ENCODE measurements around the gene KLHL22.
A peak's percentile ranks its signal among the peaks of the same experiment; 100 is the strongest.

The KLHL22 gene

GRCh38 chr22:20514658-20515406 lies 19.2 kb upstream of the KLHL22 start:
- ATAC-seq, result peak; percentile 75
- TF ChIP-seq GLIS3 (CRISPR knock-in tag; IDR thresholded peaks at IDR 0.05) (no peak), CSDC2 (CRISPR knock-in tag; IDR thresholded peaks at IDR 0.05) (no peak), ESRRG (CRISPR knock-in tag; IDR thresholded peaks at IDR 0.05) (no peak), CSRNP3 (CRISPR knock-in tag; IDR thresholded peaks at IDR 0.05) (no peak), BACH2 (CRISPR knock-in tag; IDR thresholded peaks at IDR 0.05; ENCODE audit: borderline replicate concordance) (no peak), ARNTL (CRISPR knock-in tag; IDR thresholded peaks at IDR 0.05; ENCODE audit: borderline replicate concordance, low read depth) (no peak), OSR1 (CRISPR knock-in tag; IDR thresholded peaks at IDR 0.05) (no peak), ZNF8 (CRISPR knock-in tag; IDR thresholded peaks at IDR 0.05) (no peak), TSHZ2 (CRISPR knock-in tag; IDR thresholded peaks at IDR 0.05) (no peak), ZNF70 (CRISPR knock-in tag; IDR thresholded peaks at IDR 0.05) (no peak), TOX (CRISPR knock-in tag; IDR thresholded peaks at IDR 0.05; ENCODE audit: borderline replicate concordance) (no peak), ZC3H10 (CRISPR knock-in tag; IDR thresholded peaks at IDR 0.05) (no peak), RARB (CRISPR knock-in tag; IDR thresholded peaks at IDR 0.05) (no peak), SNAI2 (CRISPR knock-in tag; IDR thresholded peaks at IDR 0.05) (no peak), POU6F1 (CRISPR knock-in tag; IDR thresholded peaks at IDR 0.05; ENCODE audit: borderline replicate concordance, low read depth) (no peak), PATZ1 (CRISPR knock-in tag; IDR thresholded peaks at IDR 0.05; ENCODE audit: borderline replicate concordance) (no peak), ZFP30 (CRISPR knock-in tag; IDR thresholded peaks at IDR 0.05) (no peak), ZNF565 (CRISPR knock-in tag; conservative IDR thresholded peaks at IDR 0.05; ENCODE audit: low read depth) (no peak), CREB5 (CRISPR knock-in tag; IDR thresholded peaks at IDR 0.05; ENCODE audit: low read depth) (no peak)

- ATAC-seq, result no peak
- TF ChIP-seq ZNF565 (CRISPR knock-in tag; conservative IDR thresholded peaks at IDR 0.05; ENCODE audit: low read depth), result no peak
Observed at GRCh38 chr22:20511578-20512229, 16.1 kb upstream of the KLHL22 start.
